K562 (cell line): ENCODE results near the gene ALDH16A1. TPM values are rescaled to one million over a fixed set of nuclear protein-coding genes. Genes with fewer than 3 reads are reported as not detected.

Experiments
- ATAC-seq: fragments of 200-7000 bp; cut with Tn5 transposase; 3 replicates; pipeline ENCODE4 v1.9.1; 2020; ENCODE audit warnings: moderate library complexity
- BruUV-seq: library from RNA; stranded (reverse); fragments of 400-500 nt; replicated peaks from 2 replicates; lab custom pipeline; 2021; lab: Mats Ljungman, UMichigan
- CTCF ChIA-PET: fragments of 300-600 bp; formaldehyde crosslinking; extraction: SDS; loops from one replicate; lab custom pipeline; 2021; ENCODE audit warnings: low intra/inter-chr PET ratio; lab: Yijun Ruan, JAX
- POLR2A ChIA-PET: fragments of 300-600, 350-650 bp; sonication (Branson Sonifier 250); formaldehyde crosslinking; extraction: SDS; loops from one replicate; lab custom pipeline; 2021; ENCODE audit warnings: antibody characterized with exemption, inconsistent platforms; lab: Yijun Ruan, JAX
- DNase-seq, 4 experiments: peaks; one replicate each; pipeline versions ENCODE4 v3.0.0 to v3.0.0-alpha.2; 2011 to 2018; ENCODE audit warnings: low spot score in 3 of 4, mixed read lengths in 3 of 4; ENCODE audit errors: extremely low read depth in 1 of 4
- FAIRE-seq: peaks from 2 replicates; lab custom pipeline; 2011; peaks lifted over from hg19 to GRCh38; lab: Jason Lieb, UNC
- H2AFZ ChIP-seq: 2 replicates; pipeline ENCODE4 v1.6.0; 2011; ENCODE audit warnings: low read depth, low read length, control low read depth, inconsistent platforms
- H3K27ac ChIP-seq: fragments of 200-600 bp; 3 replicates; pipeline ENCODE4 v1.8.0; 2011; ENCODE audit warnings: low read depth, mild to moderate bottlenecking, control low read depth, inconsistent platforms, low read length, moderate library complexity, mixed read lengths; ENCODE audit errors: extremely low read depth
- H3K27me3 ChIP-seq, 2 experiments: fragments of 300-600 bp in 1 of 2; 2 replicates in 1 of 2; 3 replicates in 1 of 2; pipeline versions ENCODE4 v1.6.0 to v1.8.0; 2011; ENCODE audit warnings: inconsistent platforms in 2 of 2, low read length in 2 of 2, mild to moderate bottlenecking in 1 of 2, mixed read lengths in 1 of 2, moderate library complexity in 1 of 2; ENCODE audit not compliant: control insufficient read depth in 2 of 2, insufficient read depth in 2 of 2
- H3K36me3 ChIP-seq: fragments of 300-600 bp; 3 replicates; pipeline ENCODE4 v1.8.0; 2011; ENCODE audit warnings: mild to moderate bottlenecking, low read length, inconsistent platforms; ENCODE audit not compliant: control insufficient read depth, insufficient read depth
- H3K4me1 ChIP-seq, 2 experiments: fragments of 200-600 bp in 1 of 2; replicated peaks in 1 of 2; 2 replicates in 1 of 2; 3 replicates in 1 of 2; pipeline versions ENCODE4 v1.5.1 to v1.8.0; 2011; ENCODE audit warnings: inconsistent platforms in 2 of 2, low read length in 2 of 2, mild to moderate bottlenecking in 1 of 2, mixed read lengths in 1 of 2, moderate library complexity in 1 of 2; ENCODE audit not compliant: control insufficient read depth in 2 of 2, insufficient read depth in 2 of 2
- H3K4me2 ChIP-seq: 2 replicates; pipeline ENCODE4 v1.6.1; 2011; ENCODE audit warnings: low read length, control low read depth, inconsistent platforms, mixed read lengths; ENCODE audit not compliant: insufficient read depth
- H3K4me3 ChIP-seq: fragments of 200-600 bp; sonication (generic), shearing (Covaris generic); 2 replicates; pipeline ENCODE4 v1.5.1; 2016; ENCODE audit warnings: control low read depth, inconsistent platforms
- H3K79me2 ChIP-seq: fragments of 200-600 bp; 3 replicates; pipeline ENCODE4 v1.8.0; 2011; ENCODE audit warnings: low read length, inconsistent platforms; ENCODE audit not compliant: control insufficient read depth, insufficient read depth
- H3K9ac ChIP-seq, 2 experiments: 2 replicates each; pipeline versions ENCODE4 v1.6.0 to v1.6.1; 2011; ENCODE audit warnings: low read depth in 2 of 2, low read length in 2 of 2, control low read depth in 1 of 2, inconsistent platforms in 1 of 2, mild to moderate bottlenecking in 1 of 2, mixed read lengths in 1 of 2; ENCODE audit not compliant: insufficient read depth in 1 of 2
- H3K9me1 ChIP-seq: one replicate; pipeline ENCODE4 v1.6.0; 2011; ENCODE audit warnings: inconsistent platforms, mild to moderate bottlenecking, low read length, moderate library complexity; ENCODE audit not compliant: control insufficient read depth, insufficient read depth
- H3K9me3 ChIP-seq: replicated peaks from 2 replicates; pipeline ENCODE4 v1.5.1; 2011; ENCODE audit warnings: low read depth, low read length, inconsistent platforms; ENCODE audit not compliant: control insufficient read depth, insufficient read depth
- H4K20me1 ChIP-seq: replicated peaks from 2 replicates; pipeline ENCODE4 v1.6.1; 2011; ENCODE audit warnings: low read length, inconsistent platforms, mixed read lengths; ENCODE audit not compliant: control insufficient read depth, insufficient read depth
- C11orf30 ChIP-seq: fragments of 450-650 bp; IDR thresholded peaks from 2 replicates; pipeline ENCODE4 v1.6.1; 2016; ENCODE audit warnings: low read depth, mild to moderate bottlenecking
- FOXA1 ChIP-seq: fragments of 450-650 bp; IDR thresholded peaks from 2 replicates; pipeline ENCODE4 v1.6.1; 2016; ENCODE audit warnings: mild to moderate bottlenecking, borderline replicate concordance
- KAT7 ChIP-seq: sonication (generic); formaldehyde crosslinking; IDR thresholded peaks from 2 replicates; pipeline ENCODE4 v1.8.0; 2022; ENCODE audit warnings: missing genetic modification reagents, mild to moderate bottlenecking, borderline replicate concordance
- LARP7 ChIP-seq: fragments of 450-650 bp; IDR thresholded peaks from 2 replicates; pipeline ENCODE4 v1.6.1; 2016
- ZFP30 ChIP-seq: fragments of 250-450 bp; sonication (Bioruptor Pico); IDR thresholded peaks from 2 replicates; pipeline ENCODE4 v1.8.0; 2022; ENCODE audit warnings: moderate library complexity, mild to moderate bottlenecking, inconsistent platforms, borderline replicate concordance
- ZNF785 ChIP-seq: fragments of 250-450 bp; sonication (Bioruptor Pico); IDR thresholded peaks from 2 replicates; pipeline ENCODE4 v1.4.0; 2020; ENCODE audit warnings: mild to moderate bottlenecking
- WGBS: fragments of 100-300 bp; shearing (Covaris generic); methylation state at CpG from one replicate; pipeline ENCODE4 v1.1.6; 2016; ENCODE audit warnings: low coverage, mixed read lengths; ENCODE audit not compliant: insufficient coverage; ENCODE audit errors: missing lambda C conversion rate; 5-methylcytosine and 5-hydroxymethylcytosine counted together
- in situ Hi-C: fragments of 300-500 bp; cut with MboI; formaldehyde crosslinking; loops from 4 replicates; pipeline ENCODE4 v1.15.0; 2018; ENCODE audit warnings: inconsistent platforms, mixed read lengths
- intact Hi-C: fragments of 100-400 bp; cut with micrococcal nuclease; formaldehyde crosslinking; loops from 2 replicates; pipeline ENCODE4 v1.14.2; 2022
- polyA plus RNA-seq, 8 experiments: library from polyadenylated mRNA; depleted of rRNA in 4 of 8; stranded (reverse) in 5 of 8; unstranded in 3 of 8; fragments of >200 nt; fragmentation: Nextera tagmentation in 2 of 8; fragmentation: Illumina TruSeq in 1 of 8; extraction: Ambion mirVana in 2 of 8; extraction: Trizol in 1 of 8; gene quantifications; 2 replicates each; pipeline versions ENCODE4 v1.2.1 to v1.2.3, GENCODE V29; 2011 to 2014; ENCODE audit warnings: inconsistent platforms in 1 of 8, missing spikeins in 1 of 8
- total RNA-seq, 7 experiments: library from RNA; depleted of rRNA in 6 of 7; stranded (reverse); fragments of >200 nt in 6 of 7; fragmentation: Illumina TruSeq in 2 of 7; extraction: Trizol in 2 of 7; gene quantifications; 2 replicates each; pipeline versions ENCODE4 v1.2.1 to v1.2.3, GENCODE V29; 2011 to 2021; ENCODE audit warnings: low replicate concordance in 1 of 7
- TF ChIP-seq, protein P1 (sequence below): fragments of 250-450 bp; sonication (Bioruptor Pico); IDR thresholded peaks from 2 replicates; pipeline ENCODE4 v1.6.1; 2021; ENCODE audit warnings: mild to moderate bottlenecking
- TF ChIP-seq, protein P2 (sequence below): fragments of 450-650 bp; IDR thresholded peaks from one replicate; pipeline ENCODE4 v1.6.1; 2018; ENCODE audit warnings: mild to moderate bottlenecking, moderate library complexity; ENCODE audit not compliant: partially characterized antibody
- TF ChIP-seq, protein P3 (sequence below): fragments of 450-650 bp; IDR thresholded peaks from 2 replicates; pipeline ENCODE4 v1.6.1; 2016; ENCODE audit warnings: low read depth
- TF ChIP-seq, protein P4 (sequence below): fragments of 450-650 bp; IDR thresholded peaks from 2 replicates; pipeline ENCODE4 v1.6.1; 2016; ENCODE audit warnings: low read depth, mild to moderate bottlenecking, moderate library complexity

Gene ALDH16A1
- total and polyA plus RNA-seq, 9 of the 15 experiments (the other 6 are each of a cell fraction or from before 2014, with no cell fraction given): 2.2 to 52.2 (median 7.6) TPM

DNA sequence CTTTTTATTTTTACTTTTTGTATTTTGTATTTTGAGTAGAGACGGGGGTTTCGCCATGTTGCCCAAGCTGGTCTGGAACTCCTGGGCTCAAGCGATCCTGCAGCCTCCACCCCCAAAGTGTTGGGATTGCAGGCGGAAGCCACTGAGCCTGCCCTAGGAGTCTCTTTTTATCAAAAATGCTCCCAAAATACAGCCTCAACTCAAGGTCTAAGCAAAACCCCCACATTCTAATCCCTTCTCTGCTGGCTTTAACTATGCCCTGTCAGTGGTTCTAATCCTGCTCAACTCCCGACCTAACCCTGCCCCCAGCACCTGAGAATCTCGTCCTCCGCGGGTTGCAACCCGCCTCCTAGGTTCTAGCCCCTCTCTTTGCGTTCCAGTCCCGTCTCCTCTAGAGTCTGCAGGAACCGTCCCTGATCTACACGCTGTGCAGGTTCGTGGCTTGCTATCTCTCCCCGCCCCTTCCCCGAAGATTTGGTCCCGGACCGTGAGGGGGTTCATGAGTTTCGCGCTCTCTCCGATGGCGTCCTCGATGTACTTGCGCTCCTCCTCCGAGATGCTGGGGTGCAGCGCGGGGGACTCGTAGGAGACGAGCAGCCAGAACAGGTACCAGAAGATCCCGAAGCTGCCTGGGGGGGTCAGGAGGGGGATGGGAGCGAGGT is 19.7 kb upstream of the ALDH16A1 start:
- Histone ChIP-seq H3K4me1 (peaks cover 32 to 69% of the 10 kb centered on the region in 2 experiments), H2AFZ (no peak overlapping the region), H3K4me3 (no peak overlapping the region), H3K4me2 (no peak overlapping the region), H3K79me2 (peaks cover 9% of the 10 kb centered on the region), H3K9me3 (no peaks in the 10 kb centered on the region), H3K9me1 (no peaks in the 10 kb centered on the region), H3K27ac (no peak overlapping the region), H3K36me3 (no peaks in the 10 kb centered on the region; the same call in 2 of the 3 replicates), H3K9ac (no peak overlapping the region), H3K27me3 (no peaks in the 10 kb centered on the region), H4K20me1 (no peaks in the 10 kb centered on the region)
- in situ Hi-C loops: no loop called here
- ATAC-seq (no peak), FAIRE-seq (no peak), DNase-seq (no peak)
- ChIA-PET POLR2A (interaction anchor here (1.5 kb wide), 1 partner anchor 10 kb away, joined by 3 read pairs; no protein-coding TSS in a partner anchor), CTCF (no interaction called here)
- BruUV-seq: no TSS peak
- intact Hi-C loops: no loop called here
- 43% methylated on average over 17 of the region's 31 CpGs for WGBS
- TF ChIP-seq, protein P1, sequence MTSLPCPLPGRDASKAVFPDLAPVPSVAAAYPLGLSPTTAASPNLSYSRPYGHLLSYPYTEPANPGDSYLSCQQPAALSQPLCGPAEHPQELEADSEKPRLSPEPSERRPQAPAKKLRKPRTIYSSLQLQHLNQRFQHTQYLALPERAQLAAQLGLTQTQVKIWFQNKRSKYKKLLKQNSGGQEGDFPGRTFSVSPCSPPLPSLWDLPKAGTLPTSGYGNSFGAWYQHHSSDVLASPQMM (CRISPR knock-in tag): no peak
- TF ChIP-seq LARP7: no peak
- TF ChIP-seq, protein P2, sequence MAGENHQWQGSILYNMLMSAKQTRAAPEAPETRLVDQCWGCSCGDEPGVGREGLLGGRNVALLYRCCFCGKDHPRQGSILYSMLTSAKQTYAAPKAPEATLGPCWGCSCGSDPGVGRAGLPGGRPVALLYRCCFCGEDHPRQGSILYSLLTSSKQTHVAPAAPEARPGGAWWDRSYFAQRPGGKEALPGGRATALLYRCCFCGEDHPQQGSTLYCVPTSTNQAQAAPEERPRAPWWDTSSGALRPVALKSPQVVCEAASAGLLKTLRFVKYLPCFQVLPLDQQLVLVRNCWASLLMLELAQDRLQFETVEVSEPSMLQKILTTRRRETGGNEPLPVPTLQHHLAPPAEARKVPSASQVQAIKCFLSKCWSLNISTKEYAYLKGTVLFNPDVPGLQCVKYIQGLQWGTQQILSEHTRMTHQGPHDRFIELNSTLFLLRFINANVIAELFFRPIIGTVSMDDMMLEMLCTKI: no peak
- no peak for TF ChIP-seq C11orf30
- no peak for TF ChIP-seq ZNF785 (CRISPR knock-in tag)
- TF ChIP-seq KAT7: no peak
- TF ChIP-seq, protein P3, sequence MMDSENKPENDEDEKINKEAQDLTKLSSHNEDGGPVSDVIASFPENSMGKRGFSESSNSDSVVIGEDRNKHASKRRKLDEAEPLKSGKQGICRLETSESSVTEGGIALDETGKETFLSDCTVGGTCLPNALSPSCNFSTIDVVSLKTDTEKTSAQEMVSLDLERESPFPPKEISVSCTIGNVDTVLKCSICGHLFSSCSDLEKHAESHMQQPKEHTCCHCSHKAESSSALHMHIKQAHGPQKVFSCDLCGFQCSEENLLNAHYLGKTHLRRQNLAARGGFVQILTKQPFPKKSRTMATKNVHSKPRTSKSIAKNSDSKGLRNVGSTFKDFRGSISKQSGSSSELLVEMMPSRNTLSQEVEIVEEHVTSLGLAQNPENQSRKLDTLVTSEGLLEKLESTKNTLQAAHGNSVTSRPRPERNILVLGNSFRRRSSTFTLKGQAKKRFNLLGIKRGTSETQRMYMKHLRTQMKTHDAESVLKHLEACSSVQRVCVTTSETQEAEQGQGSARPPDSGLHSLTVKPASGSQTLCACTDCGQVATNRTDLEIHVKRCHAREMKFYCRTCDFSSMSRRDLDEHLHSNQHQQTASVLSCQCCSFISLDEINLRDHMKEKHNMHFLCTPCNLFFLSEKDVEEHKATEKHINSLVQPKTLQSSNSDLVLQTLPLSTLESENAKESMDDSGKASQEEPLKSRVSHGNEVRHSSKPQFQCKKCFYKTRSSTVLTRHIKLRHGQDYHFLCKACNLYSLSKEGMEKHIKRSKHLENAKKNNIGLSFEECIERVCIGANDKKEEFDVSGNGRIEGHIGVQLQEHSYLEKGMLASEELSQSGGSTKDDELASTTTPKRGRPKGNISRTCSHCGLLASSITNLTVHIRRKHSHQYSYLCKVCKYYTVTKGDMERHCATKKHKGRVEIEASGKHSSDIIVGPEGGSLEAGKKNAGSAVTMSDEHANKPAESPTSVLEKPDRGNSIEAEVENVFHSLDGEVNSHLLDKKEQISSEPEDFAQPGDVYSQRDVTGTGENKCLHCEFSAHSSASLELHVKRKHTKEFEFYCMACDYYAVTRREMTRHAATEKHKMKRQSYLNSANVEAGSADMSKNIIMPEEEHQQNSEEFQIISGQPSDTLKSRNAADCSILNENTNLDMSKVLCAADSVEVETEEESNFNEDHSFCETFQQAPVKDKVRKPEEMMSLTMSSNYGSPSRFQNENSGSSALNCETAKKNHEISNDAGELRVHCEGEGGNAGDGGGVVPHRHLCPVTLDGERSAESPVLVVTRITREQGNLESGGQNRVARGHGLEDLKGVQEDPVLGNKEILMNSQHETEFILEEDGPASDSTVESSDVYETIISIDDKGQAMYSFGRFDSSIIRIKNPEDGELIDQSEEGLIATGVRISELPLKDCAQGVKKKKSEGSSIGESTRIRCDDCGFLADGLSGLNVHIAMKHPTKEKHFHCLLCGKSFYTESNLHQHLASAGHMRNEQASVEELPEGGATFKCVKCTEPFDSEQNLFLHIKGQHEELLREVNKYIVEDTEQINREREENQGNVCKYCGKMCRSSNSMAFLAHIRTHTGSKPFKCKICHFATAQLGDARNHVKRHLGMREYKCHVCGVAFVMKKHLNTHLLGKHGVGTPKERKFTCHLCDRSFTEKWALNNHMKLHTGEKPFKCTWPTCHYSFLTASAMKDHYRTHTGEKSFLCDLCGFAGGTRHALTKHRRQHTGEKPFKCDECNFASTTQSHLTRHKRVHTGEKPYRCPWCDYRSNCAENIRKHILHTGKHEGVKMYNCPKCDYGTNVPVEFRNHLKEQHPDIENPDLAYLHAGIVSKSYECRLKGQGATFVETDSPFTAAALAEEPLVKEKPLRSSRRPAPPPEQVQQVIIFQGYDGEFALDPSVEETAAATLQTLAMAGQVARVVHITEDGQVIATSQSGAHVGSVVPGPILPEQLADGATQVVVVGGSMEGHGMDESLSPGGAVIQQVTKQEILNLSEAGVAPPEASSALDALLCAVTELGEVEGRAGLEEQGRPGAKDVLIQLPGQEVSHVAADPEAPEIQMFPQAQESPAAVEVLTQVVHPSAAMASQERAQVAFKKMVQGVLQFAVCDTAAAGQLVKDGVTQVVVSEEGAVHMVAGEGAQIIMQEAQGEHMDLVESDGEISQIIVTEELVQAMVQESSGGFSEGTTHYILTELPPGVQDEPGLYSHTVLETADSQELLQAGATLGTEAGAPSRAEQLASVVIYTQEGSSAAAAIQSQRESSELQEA: no peak
- TF ChIP-seq ZFP30: no peak
- TF ChIP-seq FOXA1: no peak
- TF ChIP-seq, protein P4, sequence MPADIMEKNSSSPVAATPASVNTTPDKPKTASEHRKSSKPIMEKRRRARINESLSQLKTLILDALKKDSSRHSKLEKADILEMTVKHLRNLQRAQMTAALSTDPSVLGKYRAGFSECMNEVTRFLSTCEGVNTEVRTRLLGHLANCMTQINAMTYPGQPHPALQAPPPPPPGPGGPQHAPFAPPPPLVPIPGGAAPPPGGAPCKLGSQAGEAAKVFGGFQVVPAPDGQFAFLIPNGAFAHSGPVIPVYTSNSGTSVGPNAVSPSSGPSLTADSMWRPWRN: no peak
